VCaP (cell line): ENCODE data around the gene STAM.
A peak's percentile ranks its signal among the peaks of the same experiment; 100 is the strongest.
"Not testable (repeated sequence)": the region's sequence is repeated elsewhere in the genome, so short reads cannot be mapped to it uniquely, and the experiment has no call there.

ENCODE experiments used
- H3K27ac ChIP-seq: fragments of 450-650 bp; 2 replicates; pipeline ENCODE4 v1.5.1; 2017
- CTCF ChIP-seq: fragments of 450-650 bp; conservative IDR thresholded peaks from 2 replicates; pipeline ENCODE4 v1.5.1; 2017; ENCODE audit warnings: mild to moderate bottlenecking, moderate library complexity

The STAM gene

GRCh38 chr10:17609523-17610079, 34.4 kb upstream of the STAM start:
- TF ChIP-seq CTCF, result no peak
- no peak overlapping the region for H3K27ac ChIP-seq

GRCh38 chr10:17616403-17617030, 27.4 kb upstream of the STAM start:
- TF ChIP-seq CTCF, result no peak
- peak overlapping the region; percentile 64 for H3K27ac ChIP-seq

- H3K27ac ChIP-seq, result peak within 1 kb of the TSS; percentile 64
- 0 out of 2 replicates have a peak, but pooled peaks have one; percentile 18 for TF ChIP-seq CTCF
These were observed 26.7 kb upstream of the STAM start, which contains the start of gene HACD1 for GRCh38 chr10:17617031-17617911. Gene HACD1 (minus strand): TSS chr10:17617374. CDS start chr10:17617339, 35 bp downstream.

- TF ChIP-seq CTCF, result no peak
- no peak overlapping the region for H3K27ac ChIP-seq
These were observed 21.9 kb upstream of the STAM start for GRCh38 chr10:17622061-17622460.

- TF ChIP-seq CTCF, result no peak
- H3K27ac ChIP-seq, result peak overlapping the region; percentile 29; the same call in 1 of the 2 replicates
These were observed 19.0 kb upstream of the STAM start for GRCh38 chr10:17624996-17625395.

GRCh38 chr10:17626656-17627055, 17.3 kb upstream of the STAM start:
- TF ChIP-seq CTCF, result no peak
- H3K27ac ChIP-seq, result no peak overlapping the region

GRCh38 chr10:17632590-17632989, 11.4 kb upstream of the STAM start:
- not testable (repeated sequence) for H3K27ac ChIP-seq
